ENCODE results near the gene HMG20A. TPM values are rescaled to one million over a fixed set of nuclear protein-coding genes. Genes with fewer than 3 reads are reported as not detected.

The HMG20A gene
- polyA plus RNA-seq, 3 donors: 11.6 to 26.4 (median 17.7) TPM

GRCh38 chr15:77494964-77495363 is 74.3 kb downstream of the HMG20A start:
- Histone ChIP-seq H3K4me3 (replicated peaks in 1 of 3; ENCODE audit: low read depth in 2 of 3, low read length in 3 of 3) (no peak overlapping the region), H3K36me3 (replicated peaks in 1 of 2; ENCODE audit: control insufficient read depth in 1 of 2, insufficient read depth in 2 of 2, low read length in 2 of 2) (no peaks in the 10 kb centered on the region), H3K4me1 (ENCODE audit: control insufficient read depth in 1 of 2, insufficient read depth in 2 of 2, low read length in 2 of 2) (peaks cover 16% of the 10 kb centered on the region in 2 donors), H3K4me2 (replicated peaks; ENCODE audit: extremely low read depth, low read length, poor library complexity, severe bottlenecking) (no peak overlapping the region), H3K9me3 (replicated peaks in 1 of 2; ENCODE audit: control insufficient read depth in 1 of 2, insufficient read depth in 1 of 2, low read length in 2 of 2) (no peaks in the 10 kb centered on the region), H3K79me2 (ENCODE audit: insufficient read depth, low read length) (no peaks in the 10 kb centered on the region), H3K27me3 (ENCODE audit: control insufficient read depth in 2 of 2, insufficient read depth in 2 of 2, low read length in 2 of 2) (no peaks in the 10 kb centered on the region), H2AFZ (ENCODE audit: insufficient read depth, low read depth, low read length, poor library complexity, severe bottlenecking) (no peak overlapping the region), H3K9ac (ENCODE audit: insufficient read depth, low read length, poor library complexity, severe bottlenecking) (no peak overlapping the region), H3K27ac (ENCODE audit: low read depth in 1 of 2, low read length in 2 of 2) (no peak overlapping the region), H4K20me1 (ENCODE audit: insufficient read depth, low read length) (peaks cover 6% of the 10 kb centered on the region)
- Mint-ChIP-seq H3K36me3 (peaks cover 24 to 29% of the 10 kb centered on the region in 2 donors), H3K4me3 (no peak overlapping the region), H3K27ac (no peak overlapping the region), H3K27me3 (ENCODE audit: low read depth in 3 of 3) (peaks cover 0 to 2% (median 2%) of the 10 kb centered on the region in 3 donors), H3K4me1 (peaks cover 20% of the 10 kb centered on the region), H3K9me3 (no peaks in the 10 kb centered on the region)
- 100% methylated on average over 4 of the region's 7 CpGs for WGBS (ENCODE audit: insufficient coverage)
- no peak for TF ChIP-seq CTCF (IDR thresholded peaks at IDR 0.05)
- no peak for DNase-seq
- intact Hi-C loops (cut with micrococcal nuclease): loop anchor here (5.0 to 10.0 kb wide), 4 partner anchors 308 to 523 kb away; no protein-coding TSS in a partner anchor

- Mint-ChIP-seq H3K27ac (no peak overlapping the region), H3K9me3 (no peaks in the 10 kb centered on the region), H3K4me3 (no peak overlapping the region), H3K4me1 (peaks cover 20% of the 10 kb centered on the region), H3K27me3 (ENCODE audit: low read depth in 3 of 3) (peaks cover under 1 to 2% (median 2%) of the 10 kb centered on the region in 3 donors), H3K36me3 (peaks cover 16 to 24% of the 10 kb centered on the region in 2 donors)
- Histone ChIP-seq H3K4me2 (replicated peaks; ENCODE audit: extremely low read depth, low read length, poor library complexity, severe bottlenecking) (no peak overlapping the region), H3K36me3 (replicated peaks in 1 of 2; ENCODE audit: control insufficient read depth in 1 of 2, insufficient read depth in 2 of 2, low read length in 2 of 2) (no peaks in the 10 kb centered on the region), H4K20me1 (ENCODE audit: insufficient read depth, low read length) (peaks cover 6% of the 10 kb centered on the region), H3K4me1 (ENCODE audit: control insufficient read depth in 1 of 2, insufficient read depth in 2 of 2, low read length in 2 of 2) (peaks cover 16% of the 10 kb centered on the region in 2 donors), H3K27me3 (ENCODE audit: control insufficient read depth in 2 of 2, insufficient read depth in 2 of 2, low read length in 2 of 2) (no peaks in the 10 kb centered on the region), H3K9ac (ENCODE audit: insufficient read depth, low read length, poor library complexity, severe bottlenecking) (no peak overlapping the region), H3K27ac (ENCODE audit: low read depth in 1 of 2, low read length in 2 of 2) (no peak overlapping the region), H3K4me3 (replicated peaks in 1 of 3; ENCODE audit: low read depth in 2 of 3, low read length in 3 of 3) (no peak overlapping the region), H2AFZ (ENCODE audit: insufficient read depth, low read depth, low read length, poor library complexity, severe bottlenecking) (no peak overlapping the region), H3K79me2 (ENCODE audit: insufficient read depth, low read length) (no peaks in the 10 kb centered on the region), H3K9me3 (replicated peaks in 1 of 2; ENCODE audit: control insufficient read depth in 1 of 2, insufficient read depth in 1 of 2, low read length in 2 of 2) (no peaks in the 10 kb centered on the region)
- TF ChIP-seq CTCF (IDR thresholded peaks at IDR 0.05): no peak
- intact Hi-C loops (cut with micrococcal nuclease): loop anchor here (2.0 to 10.0 kb wide), 5 partner anchors 309 to 524 kb away; no protein-coding TSS in a partner anchor
- WGBS (ENCODE audit: insufficient coverage): no CpG with 5 or more reads among the region's 10 CpGs
- DNase-seq: no peak
These were observed 75.3 kb downstream of the HMG20A start for GRCh38 chr15:77495838-77496596.

All from CD14-positive monocyte (primary cell).